SH-SY5Y (cell line): Measurements from ENCODE around the gene TPP2.

Experiments used
- GATA2 ChIP-seq: IDR thresholded peaks from 2 replicates; pipeline ENCODE4 v1.6.1; 2011; ENCODE audit warnings: mild to moderate bottlenecking, low read depth, low read length
- GATA3 ChIP-seq: IDR thresholded peaks from 2 replicates; pipeline ENCODE4 v1.6.1; 2011; ENCODE audit warnings: low read depth, mild to moderate bottlenecking, low read length, moderate library complexity

- TF ChIP-seq GATA2 (no peak), GATA3 (no peak)
These were observed 102.7 kb downstream of the TPP2 start for GRCh38 chr13:102699504-102699903.
